Measurements from ENCODE around the gene BCL11A.

Gene BCL11A

GRCh38 chr2:60461421-60462108 is 91.9 kb downstream of the BCL11A start:
- no peak for DNase-seq (ENCODE audit: low read depth)

GRCh38 chr2:60460577-60461420 is 92.7 kb downstream of the BCL11A start:
- no peak for DNase-seq (ENCODE audit: low read depth)

- no peak for DNase-seq (ENCODE audit: low read depth)
These were observed 93.6 kb downstream of the BCL11A start for GRCh38 chr2:60459851-60460250.

GRCh38 chr2:60456115-60456770 is 97.2 kb downstream of the BCL11A start:
- no peak for DNase-seq (ENCODE audit: low read depth)

GRCh38 chr2:60453872-60454271 is 99.6 kb downstream of the BCL11A start:
- no peak for DNase-seq (ENCODE audit: low read depth)

GRCh38 chr2:60453301-60453700 is 100.2 kb downstream of the BCL11A start:
- no peak for DNase-seq (ENCODE audit: low read depth)

GRCh38 chr2:60450488-60450887 is 103.0 kb downstream of the BCL11A start:
- DNase-seq (ENCODE audit: low read depth) = no peak

- DNase-seq (ENCODE audit: low read depth) = no peak
These were observed 105.5 kb downstream of the BCL11A start for GRCh38 chr2:60447943-60448342.

- DNase-seq (ENCODE audit: low read depth) = no peak
These were observed 106.8 kb downstream of the BCL11A start for GRCh38 chr2:60446413-60447267.

- no peak for DNase-seq (ENCODE audit: low read depth)
These were observed 107.7 kb downstream of the BCL11A start for GRCh38 chr2:60445684-60446179.

- no peak for DNase-seq (ENCODE audit: low read depth)
These were observed 110.8 kb downstream of the BCL11A start for GRCh38 chr2:60442608-60443007.

- DNase-seq (ENCODE audit: low read depth) = no peak
These were observed 111.7 kb downstream of the BCL11A start for GRCh38 chr2:60441800-60442199.

GRCh38 chr2:60440767-60441163 is 112.7 kb downstream of the BCL11A start:
- DNase-seq (ENCODE audit: low read depth) = no peak

GRCh38 chr2:60440079-60440766 is 113.2 kb downstream of the BCL11A start:
- no peak for DNase-seq (ENCODE audit: low read depth)

- no peak for DNase-seq (ENCODE audit: low read depth)
These were observed 114.1 kb downstream of the BCL11A start for GRCh38 chr2:60439219-60439974.

GRCh38 chr2:60438653-60439052 is 114.8 kb downstream of the BCL11A start:
- no peak for DNase-seq (ENCODE audit: low read depth)

- no peak for DNase-seq (ENCODE audit: low read depth)
These were observed 115.3 kb downstream of the BCL11A start for GRCh38 chr2:60438131-60438530.

- no peak for DNase-seq (ENCODE audit: low read depth)
These were observed 116.3 kb downstream of the BCL11A start for GRCh38 chr2:60437080-60437696.

- DNase-seq (ENCODE audit: low read depth) = no peak
These were observed 120.3 kb downstream of the BCL11A start for GRCh38 chr2:60433018-60433596.

Data from activated T-helper 9 cell treated with anti-CD3 and anti-CD28 coated beads, Interleukin-2, amount 50 U/mL, for 16 hours (primary cell).